ENCODE measurements around the gene PAPPA2.

- TF ChIP-seq, protein P1, sequence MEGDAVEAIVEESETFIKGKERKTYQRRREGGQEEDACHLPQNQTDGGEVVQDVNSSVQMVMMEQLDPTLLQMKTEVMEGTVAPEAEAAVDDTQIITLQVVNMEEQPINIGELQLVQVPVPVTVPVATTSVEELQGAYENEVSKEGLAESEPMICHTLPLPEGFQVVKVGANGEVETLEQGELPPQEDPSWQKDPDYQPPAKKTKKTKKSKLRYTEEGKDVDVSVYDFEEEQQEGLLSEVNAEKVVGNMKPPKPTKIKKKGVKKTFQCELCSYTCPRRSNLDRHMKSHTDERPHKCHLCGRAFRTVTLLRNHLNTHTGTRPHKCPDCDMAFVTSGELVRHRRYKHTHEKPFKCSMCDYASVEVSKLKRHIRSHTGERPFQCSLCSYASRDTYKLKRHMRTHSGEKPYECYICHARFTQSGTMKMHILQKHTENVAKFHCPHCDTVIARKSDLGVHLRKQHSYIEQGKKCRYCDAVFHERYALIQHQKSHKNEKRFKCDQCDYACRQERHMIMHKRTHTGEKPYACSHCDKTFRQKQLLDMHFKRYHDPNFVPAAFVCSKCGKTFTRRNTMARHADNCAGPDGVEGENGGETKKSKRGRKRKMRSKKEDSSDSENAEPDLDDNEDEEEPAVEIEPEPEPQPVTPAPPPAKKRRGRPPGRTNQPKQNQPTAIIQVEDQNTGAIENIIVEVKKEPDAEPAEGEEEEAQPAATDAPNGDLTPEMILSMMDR (conservative IDR thresholded peaks at IDR 0.05; ENCODE audit: low read depth, low read length) = no peak
- TF ChIP-seq EZH2 (IDR thresholded peaks at IDR 0.05; ENCODE audit: borderline replicate concordance, low read depth, low read length, poor library complexity, severe bottlenecking) = no peak
Measured at GRCh38 chr1:176542352-176542751, 79.4 kb downstream of the PAPPA2 start.
